Omental fat pad (tissue), 4 donors: ENCODE data around the gene TNFRSF8. TPM values are rescaled to one million over a fixed set of nuclear protein-coding genes. Genes with fewer than 3 reads are reported as not detected.
A peak's percentile ranks its signal among the peaks of the same experiment; 100 is the strongest.
"Not testable (repeated sequence)": the region's sequence is repeated elsewhere in the genome, so short reads cannot be mapped to it uniquely, and the experiment has no call there.

Experiments used
- ATAC-seq: fragments of 150-250 bp; one replicate; pipeline ENCODE4 v1.9.1; 2016; ENCODE audit warnings: mild to moderate bottlenecking, moderate library complexity; ENCODE audit not compliant: low FRiP score
- DNase-seq: peaks from one replicate; pipeline ENCODE4 v3.0.0-alpha.2; 2019; ENCODE audit warnings: low spot score
- CTCF ChIP-seq, 3 donors: fragments of 450-650 bp; IDR thresholded peaks; one replicate each; pipeline ENCODE4 v1.5.1; 2016 to 2017; ENCODE audit warnings: antibody characterized with exemption in 3 of 3, mild to moderate bottlenecking in 3 of 3, moderate library complexity in 2 of 3
- total RNA-seq, 4 donors: library from RNA; depleted of rRNA; stranded (reverse); fragments of >200 nt; gene quantifications; one replicate each; pipeline ENCODE4 v1.1.0, GENCODE V29; 2016

The TNFRSF8 gene
- total RNA-seq, 4 donors from 2014 or later, result 2.9 to 31.9 (median 5.1) TPM

- no peak for TF ChIP-seq CTCF (IDR thresholded peaks at IDR 0.05)
- peak; percentile 74 for ATAC-seq
- no peak for DNase-seq
Observed at GRCh38 chr1:12038356-12039163, 24.5 kb upstream of the TNFRSF8 start.

GRCh38 chr1:12039164-12039525, 24.0 kb upstream of the TNFRSF8 start:
- no peak for TF ChIP-seq CTCF (IDR thresholded peaks at IDR 0.05)
- DNase-seq (no peak), ATAC-seq (peak; percentile 25)

- DNase-seq, result not testable (repeated sequence)
Observed at GRCh38 chr1:12039824-12040456, 23.2 kb upstream of the TNFRSF8 start.

GRCh38 chr1:12040457-12041051, 22.5 kb upstream of the TNFRSF8 start:
- DNase-seq (no peak), ATAC-seq (no peak)
- TF ChIP-seq CTCF (IDR thresholded peaks at IDR 0.05), result no peak

More at GRCh38 chr1:12039824-12040456, 23.2 kb upstream of the TNFRSF8 start:
- ATAC-seq, result not testable (repeated sequence)

GRCh38 chr1:12044187-12044877, 18.8 kb upstream of the TNFRSF8 start:
- not testable (repeated sequence) for ATAC-seq, DNase-seq

GRCh38 chr1:12046749-12047119, 16.4 kb upstream of the TNFRSF8 start:
- no peak for TF ChIP-seq CTCF (IDR thresholded peaks at IDR 0.05)
- DNase-seq (no peak), ATAC-seq (no peak)

- no peak for DNase-seq
- TF ChIP-seq CTCF (IDR thresholded peaks at IDR 0.05), result no peak
- no peak for ATAC-seq
Observed at GRCh38 chr1:12047120-12047876, 15.8 kb upstream of the TNFRSF8 start.
